Body of pancreas (tissue), 4 donors: Measurements from ENCODE around the gene MAGI3.

Source experiments
- CTCF ChIP-seq, 7 experiments: fragments of 450-650 bp in 4 of 7; fragments of 200-600 bp in 3 of 7; sonication (generic) in 3 of 7; IDR thresholded peaks; one replicate each; pipeline ENCODE4 v1.5.1; 2016 to 2019; ENCODE audit warnings: antibody characterized with exemption in 7 of 7
- POLR2A ChIP-seq, 3 donors: fragments of 450-650 bp; IDR thresholded peaks; one replicate each; pipeline ENCODE4 v1.6.1; 2016; ENCODE audit warnings: antibody characterized with exemption in 3 of 3, mild to moderate bottlenecking in 2 of 3

GRCh38 chr1:113389359-113389952 is 859 bp upstream of the MAGI3 start:
- TF ChIP-seq CTCF (IDR thresholded peaks at IDR 0.05), result no peak
- TF ChIP-seq POLR2A (IDR thresholded peaks at IDR 0.05), result no peak
